Ishikawa (cell line): Measurements from ENCODE around the gene EGLN3.

Source experiments
- CEBPB ChIP-seq: IDR thresholded peaks from 2 replicates; pipeline ENCODE4 v1.6.1; 2012
- CREB1 ChIP-seq: IDR thresholded peaks from 2 replicates; pipeline ENCODE4 v1.6.1; 2012; ENCODE audit warnings: low read depth
- EGR1 ChIP-seq: IDR thresholded peaks from 2 replicates; pipeline ENCODE4 v1.6.1; 2012
- EP300 ChIP-seq: IDR thresholded peaks from 2 replicates; pipeline ENCODE4 v1.6.1; 2012; ENCODE audit warnings: borderline replicate concordance
- FOXM1 ChIP-seq: IDR thresholded peaks from 2 replicates; pipeline ENCODE4 v1.6.1; 2012; ENCODE audit warnings: low read depth, borderline replicate concordance
- MAX ChIP-seq: IDR thresholded peaks from 2 replicates; pipeline ENCODE4 v1.6.1; 2012
- NFIC ChIP-seq: IDR thresholded peaks from 2 replicates; pipeline ENCODE4 v1.6.1; 2012
- RAD21 ChIP-seq: IDR thresholded peaks from 2 replicates; pipeline ENCODE4 v1.6.1; 2012; ENCODE audit warnings: low read depth
- TAF1 ChIP-seq: IDR thresholded peaks from 2 replicates; pipeline ENCODE4 v1.6.1; 2012; ENCODE audit warnings: low read depth, mild to moderate bottlenecking
- TCF12 ChIP-seq: IDR thresholded peaks from 2 replicates; pipeline ENCODE4 v1.6.1; 2012; ENCODE audit warnings: low read depth
- TEAD4 ChIP-seq: IDR thresholded peaks from 2 replicates; pipeline ENCODE4 v1.6.1; 2012
- USF1 ChIP-seq: IDR thresholded peaks from 2 replicates; pipeline ENCODE4 v1.6.1; 2012
- YY1 ChIP-seq: IDR thresholded peaks from 2 replicates; pipeline ENCODE4 v1.6.1; 2012; ENCODE audit warnings: low read depth
- ZBTB7A ChIP-seq: IDR thresholded peaks from 2 replicates; pipeline ENCODE4 v1.6.1; 2012; ENCODE audit warnings: low read depth
- TF ChIP-seq, protein P1 (sequence below): IDR thresholded peaks from 2 replicates; pipeline ENCODE4 v1.6.1; 2012; ENCODE audit warnings: low read depth, mild to moderate bottlenecking

The EGLN3 gene

GRCh38 chr14:33997611-33998010 is 46.7 kb upstream of the EGLN3 start:
- TF ChIP-seq YY1 (no peak), EGR1 (no peak), CEBPB (no peak), ZBTB7A (no peak), TCF12 (no peak), EP300 (no peak), NFIC (no peak), TEAD4 (no peak)
- TF ChIP-seq, protein P1, sequence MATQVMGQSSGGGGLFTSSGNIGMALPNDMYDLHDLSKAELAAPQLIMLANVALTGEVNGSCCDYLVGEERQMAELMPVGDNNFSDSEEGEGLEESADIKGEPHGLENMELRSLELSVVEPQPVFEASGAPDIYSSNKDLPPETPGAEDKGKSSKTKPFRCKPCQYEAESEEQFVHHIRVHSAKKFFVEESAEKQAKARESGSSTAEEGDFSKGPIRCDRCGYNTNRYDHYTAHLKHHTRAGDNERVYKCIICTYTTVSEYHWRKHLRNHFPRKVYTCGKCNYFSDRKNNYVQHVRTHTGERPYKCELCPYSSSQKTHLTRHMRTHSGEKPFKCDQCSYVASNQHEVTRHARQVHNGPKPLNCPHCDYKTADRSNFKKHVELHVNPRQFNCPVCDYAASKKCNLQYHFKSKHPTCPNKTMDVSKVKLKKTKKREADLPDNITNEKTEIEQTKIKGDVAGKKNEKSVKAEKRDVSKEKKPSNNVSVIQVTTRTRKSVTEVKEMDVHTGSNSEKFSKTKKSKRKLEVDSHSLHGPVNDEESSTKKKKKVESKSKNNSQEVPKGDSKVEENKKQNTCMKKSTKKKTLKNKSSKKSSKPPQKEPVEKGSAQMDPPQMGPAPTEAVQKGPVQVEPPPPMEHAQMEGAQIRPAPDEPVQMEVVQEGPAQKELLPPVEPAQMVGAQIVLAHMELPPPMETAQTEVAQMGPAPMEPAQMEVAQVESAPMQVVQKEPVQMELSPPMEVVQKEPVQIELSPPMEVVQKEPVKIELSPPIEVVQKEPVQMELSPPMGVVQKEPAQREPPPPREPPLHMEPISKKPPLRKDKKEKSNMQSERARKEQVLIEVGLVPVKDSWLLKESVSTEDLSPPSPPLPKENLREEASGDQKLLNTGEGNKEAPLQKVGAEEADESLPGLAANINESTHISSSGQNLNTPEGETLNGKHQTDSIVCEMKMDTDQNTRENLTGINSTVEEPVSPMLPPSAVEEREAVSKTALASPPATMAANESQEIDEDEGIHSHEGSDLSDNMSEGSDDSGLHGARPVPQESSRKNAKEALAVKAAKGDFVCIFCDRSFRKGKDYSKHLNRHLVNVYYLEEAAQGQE = no peak

GRCh38 chr14:33996462-33996861 is 45.6 kb upstream of the EGLN3 start:
- TF ChIP-seq ZBTB7A = no peak
- no peak for TF ChIP-seq TEAD4
- TF ChIP-seq EP300 = no peak
- TF ChIP-seq CEBPB = no peak
- TF ChIP-seq MAX = no peak
- TF ChIP-seq FOXM1 = no peak
- TF ChIP-seq TCF12 = no peak
- no peak for TF ChIP-seq CREB1
- TF ChIP-seq, protein P1 = no peak

GRCh38 chr14:33993246-33993645 is 42.4 kb upstream of the EGLN3 start:
- TF ChIP-seq TEAD4 = no peak
- no peak for TF ChIP-seq NFIC
- no peak for TF ChIP-seq MAX
- no peak for TF ChIP-seq TAF1

- TF ChIP-seq EGR1 (no peak), RAD21 (no peak), CEBPB (no peak), CREB1 (no peak), TEAD4 (no peak), TCF12 (no peak), EP300 (no peak), TAF1 (no peak), YY1 (no peak)
Measured at GRCh38 chr14:33992274-33993007, 41.6 kb upstream of the EGLN3 start.

DNA sequence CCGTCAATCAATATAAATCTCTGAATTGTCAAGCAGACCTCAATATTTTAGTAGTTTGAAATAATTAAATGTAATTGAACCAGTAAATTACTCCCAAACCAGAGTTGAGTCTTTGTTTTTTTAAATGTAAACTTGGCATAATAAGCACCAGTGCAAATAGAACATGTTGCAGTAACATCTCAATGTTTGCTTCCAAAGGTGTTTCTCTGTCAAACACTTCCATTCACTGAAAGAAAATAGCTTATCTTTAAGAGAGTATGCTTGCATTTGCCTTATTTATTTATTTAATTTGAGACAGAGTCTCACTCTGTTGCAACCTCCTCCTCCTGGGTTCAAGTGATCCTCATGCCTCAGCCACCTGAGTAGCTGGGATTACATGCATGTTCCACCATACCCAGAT is 39.9 kb upstream of the EGLN3 start:
- TF ChIP-seq NFIC (no peak), YY1 (no peak), EP300 (no peak), MAX (no peak), CREB1 (no peak), RAD21 (no peak), TEAD4 (no peak), FOXM1 (no peak), EGR1 (no peak), CEBPB (no peak), TCF12 (no peak), TAF1 (no peak), USF1 (no peak), ZBTB7A (no peak)
- TF ChIP-seq, protein P1 = no peak
